T-helper 2 cell treated with Interferon-gamma antibody and Interleukin-4, amounts not matched to agents 5 μg/mL and 100 μg/mL, for 36 hours (primary cell): ENCODE results near the gene IFT81.
"Not testable (repeated sequence)": the region's sequence is repeated elsewhere in the genome, so short reads cannot be mapped to it uniquely, and the experiment has no call there.

Source experiments
- DNase-seq: peaks from one replicate; pipeline ENCODE4 v3.0.0; 2021; ENCODE audit warnings: low spot score
- H3K27ac Mint-ChIP-seq: one replicate; pipeline ENCODE4 v1.8.0; 2021; ENCODE audit warnings: mild to moderate bottlenecking, mixed read lengths
- H3K27me3 Mint-ChIP-seq: one replicate; pipeline ENCODE4 v1.8.0; 2021; ENCODE audit warnings: low read depth, mixed read lengths
- H3K36me3 Mint-ChIP-seq: one replicate; pipeline ENCODE4 v1.8.0; 2021; ENCODE audit warnings: low read depth, mixed read lengths
- H3K4me1 Mint-ChIP-seq: one replicate; pipeline ENCODE4 v1.8.0; 2021; ENCODE audit warnings: low read depth, mixed read lengths
- H3K4me3 Mint-ChIP-seq: one replicate; pipeline ENCODE4 v1.8.0; 2022; ENCODE audit warnings: mild to moderate bottlenecking, moderate library complexity, mixed read lengths
- H3K9me3 Mint-ChIP-seq: one replicate; pipeline ENCODE4 v1.8.0; 2021; ENCODE audit warnings: mixed read lengths

The IFT81 gene

GRCh38 chr12:110115675-110116074 lies 8.5 kb upstream of the IFT81 start:
- Mint-ChIP-seq H3K9me3 (no peaks in the 10 kb centered on the region), H3K4me1 (no peaks in the 10 kb centered on the region), H3K4me3 (no peak overlapping the region), H3K27ac (no peak overlapping the region), H3K36me3 (no peaks in the 10 kb centered on the region), H3K27me3 (peaks cover 17% of the 10 kb centered on the region)
- DNase-seq, result no peak

- no peak overlapping the region for H3K27ac Mint-ChIP-seq
- H3K4me1 Mint-ChIP-seq, result no peaks in the 10 kb centered on the region
- no peaks in the 10 kb centered on the region for H3K9me3 Mint-ChIP-seq
- no peak for DNase-seq
- H3K36me3 Mint-ChIP-seq, result no peaks in the 10 kb centered on the region
- H3K4me3 Mint-ChIP-seq, result no peak overlapping the region
- peaks cover 20% of the 10 kb centered on the region for H3K27me3 Mint-ChIP-seq
These were observed 7.5 kb upstream of the IFT81 start for GRCh38 chr12:110116623-110117022.

- H3K27me3 Mint-ChIP-seq, result peaks cover 22% of the 10 kb centered on the region
- not testable (repeated sequence) for H3K4me3 Mint-ChIP-seq, DNase-seq, H3K27ac Mint-ChIP-seq, H3K4me1 Mint-ChIP-seq, H3K36me3 Mint-ChIP-seq, H3K9me3 Mint-ChIP-seq
These were observed 6.9 kb upstream of the IFT81 start for GRCh38 chr12:110117210-110117609.

GRCh38 chr12:110117956-110118685 lies 6.0 kb upstream of the IFT81 start:
- no peaks in the 10 kb centered on the region for H3K9me3 Mint-ChIP-seq
- peaks cover 25% of the 10 kb centered on the region for H3K27me3 Mint-ChIP-seq
- no peak for DNase-seq
- H3K36me3 Mint-ChIP-seq, result no peaks in the 10 kb centered on the region
- no peaks in the 10 kb centered on the region for H3K4me1 Mint-ChIP-seq
- H3K27ac Mint-ChIP-seq, result no peak overlapping the region
- no peak overlapping the region for H3K4me3 Mint-ChIP-seq

- no peak for DNase-seq
- Mint-ChIP-seq H3K27ac (no peak overlapping the region), H3K4me3 (no peak overlapping the region), H3K27me3 (peaks cover 34% of the 10 kb centered on the region), H3K9me3 (no peaks in the 10 kb centered on the region), H3K36me3 (no peaks in the 10 kb centered on the region), H3K4me1 (peaks cover 6% of the 10 kb centered on the region)
These were observed 1.2 kb upstream of the IFT81 start for GRCh38 chr12:110122929-110123328.

GRCh38 chr12:110123919-110124268 lies 263 bp upstream of the IFT81 start:
- peak overlapping the region; percentile 8 for H3K27ac Mint-ChIP-seq
- no peaks in the 10 kb centered on the region for H3K36me3 Mint-ChIP-seq
- peaks cover 31% of the 10 kb centered on the region for H3K27me3 Mint-ChIP-seq
- H3K4me3 Mint-ChIP-seq, result peak overlapping the region; percentile 60
- peaks cover 6% of the 10 kb centered on the region for H3K4me1 Mint-ChIP-seq
- no peak for DNase-seq
- no peaks in the 10 kb centered on the region for H3K9me3 Mint-ChIP-seq

GRCh38 chr12:110126557-110126956 lies 2.4 kb downstream of the IFT81 start:
- no peaks in the 10 kb centered on the region for H3K9me3 Mint-ChIP-seq
- no peaks in the 10 kb centered on the region for H3K36me3 Mint-ChIP-seq
- no peak overlapping the region for H3K4me3 Mint-ChIP-seq
- H3K27me3 Mint-ChIP-seq, result peaks cover 16% of the 10 kb centered on the region
- H3K27ac Mint-ChIP-seq, result no peak overlapping the region
- peaks cover 6% of the 10 kb centered on the region for H3K4me1 Mint-ChIP-seq
- no peak for DNase-seq

GRCh38 chr12:110134691-110135411 lies 10.7 kb downstream of the IFT81 start:
- peaks cover 7% of the 10 kb centered on the region for H3K4me1 Mint-ChIP-seq
- H3K9me3 Mint-ChIP-seq, result no peaks in the 10 kb centered on the region
- H3K27ac Mint-ChIP-seq, result no peak overlapping the region
- DNase-seq, result no peak
- H3K36me3 Mint-ChIP-seq, result no peaks in the 10 kb centered on the region
- H3K4me3 Mint-ChIP-seq, result no peak overlapping the region
- no peaks in the 10 kb centered on the region for H3K27me3 Mint-ChIP-seq

- DNase-seq, result no peak
- Mint-ChIP-seq H3K4me1 (peaks cover 7% of the 10 kb centered on the region), H3K27me3 (no peaks in the 10 kb centered on the region), H3K27ac (no peak overlapping the region), H3K36me3 (no peaks in the 10 kb centered on the region), H3K9me3 (no peaks in the 10 kb centered on the region), H3K4me3 (no peak overlapping the region)
These were observed 11.6 kb downstream of the IFT81 start for GRCh38 chr12:110135806-110136205.

- Mint-ChIP-seq H3K36me3 (no peaks in the 10 kb centered on the region), H3K27ac (no peak overlapping the region), H3K9me3 (no peaks in the 10 kb centered on the region), H3K4me3 (no peak overlapping the region), H3K27me3 (no peaks in the 10 kb centered on the region), H3K4me1 (peaks cover 7% of the 10 kb centered on the region)
- no peak for DNase-seq
These were observed 13.6 kb downstream of the IFT81 start for GRCh38 chr12:110137786-110138185.

GRCh38 chr12:110141389-110141788 lies 17.2 kb downstream of the IFT81 start:
- Mint-ChIP-seq H3K27me3 (no peaks in the 10 kb centered on the region), H3K4me3 (no peak overlapping the region), H3K4me1 (no peaks in the 10 kb centered on the region), H3K9me3 (no peaks in the 10 kb centered on the region), H3K27ac (no peak overlapping the region), H3K36me3 (no peaks in the 10 kb centered on the region)
- no peak for DNase-seq

GRCh38 chr12:110146986-110147385 lies 22.8 kb downstream of the IFT81 start:
- peaks cover 10% of the 10 kb centered on the region for H3K4me1 Mint-ChIP-seq
- H3K36me3 Mint-ChIP-seq, result peaks cover 1% of the 10 kb centered on the region
- DNase-seq, result no peak
- no peaks in the 10 kb centered on the region for H3K27me3 Mint-ChIP-seq
- no peak overlapping the region for H3K27ac Mint-ChIP-seq
- H3K9me3 Mint-ChIP-seq, result no peaks in the 10 kb centered on the region
- no peak overlapping the region for H3K4me3 Mint-ChIP-seq

GRCh38 chr12:110149086-110149660 lies 25.0 kb downstream of the IFT81 start:
- Mint-ChIP-seq H3K9me3 (no peaks in the 10 kb centered on the region), H3K36me3 (peaks cover 1% of the 10 kb centered on the region), H3K4me3 (no peak overlapping the region), H3K4me1 (peaks cover 10% of the 10 kb centered on the region), H3K27ac (no peak overlapping the region), H3K27me3 (no peaks in the 10 kb centered on the region)
- no peak for DNase-seq

- peaks cover 10% of the 10 kb centered on the region for H3K36me3 Mint-ChIP-seq
- no peak overlapping the region for H3K27ac Mint-ChIP-seq
- H3K4me1 Mint-ChIP-seq, result peaks cover 7% of the 10 kb centered on the region
- no peaks in the 10 kb centered on the region for H3K27me3 Mint-ChIP-seq
- H3K9me3 Mint-ChIP-seq, result peaks cover 11% of the 10 kb centered on the region
- H3K4me3 Mint-ChIP-seq, result no peak overlapping the region
- DNase-seq, result no peak
These were observed 32.6 kb downstream of the IFT81 start for GRCh38 chr12:110156766-110157165.
